Kidney (tissue), 14 donors: ENCODE results near the gene TSSK3. TPM values are rescaled to one million over a fixed set of nuclear protein-coding genes. Genes with fewer than 3 reads are reported as not detected.

ENCODE experiments used
- DNase-seq, 5 donors: peaks; one replicate each; pipeline ENCODE4 v3.0.0-alpha.2; 2013 to 2020
- FAIRE-seq: peaks from 2 replicates; lab custom pipeline; 2012; peaks lifted over from hg19 to GRCh38; lab: Jason Lieb, UNC
- H3K27ac ChIP-seq, 2 donors: one replicate each; pipeline ENCODE4 v1.7.0; 2013; ENCODE audit warnings: low read depth in 2 of 2, low read length in 2 of 2, inconsistent platforms in 1 of 2
- H3K27me3 ChIP-seq: one replicate; pipeline ENCODE4 v1.7.1; 2013; ENCODE audit warnings: low read length, inconsistent platforms; ENCODE audit not compliant: control insufficient read depth, insufficient read depth
- H3K36me3 ChIP-seq, 3 donors: one replicate each; pipeline versions ENCODE4 v1.7.0 to v1.7.1; 2013; ENCODE audit warnings: low read length in 3 of 3, control low read depth in 1 of 3, inconsistent platforms in 1 of 3; ENCODE audit not compliant: insufficient read depth in 3 of 3, control insufficient read depth in 2 of 3
- H3K4me1 ChIP-seq, 3 donors: one replicate each; pipeline versions ENCODE4 v1.7.0 to v1.7.1; 2013; ENCODE audit warnings: low read length in 3 of 3, inconsistent platforms in 1 of 3, low read depth in 1 of 3; ENCODE audit not compliant: control insufficient read depth in 2 of 3, insufficient read depth in 2 of 3
- H3K4me3 ChIP-seq, 3 donors: one replicate each; pipeline versions ENCODE4 v1.7.0 to v1.8.1; 2013; ENCODE audit warnings: low read length in 3 of 3, control low read depth in 1 of 3, inconsistent platforms in 1 of 3
- H3K9ac ChIP-seq, 3 donors: one replicate each; pipeline versions ENCODE4 v1.7.0 to v1.7.1; 2013; ENCODE audit warnings: low read length in 3 of 3, control low read depth in 1 of 3, inconsistent platforms in 1 of 3
- H3K9me3 ChIP-seq, 3 donors: one replicate each; pipeline versions ENCODE4 v1.7.0 to v1.7.1; 2013; ENCODE audit warnings: low read length in 3 of 3, control low read depth in 1 of 3, inconsistent platforms in 1 of 3; ENCODE audit not compliant: control insufficient read depth in 2 of 3, insufficient read depth in 1 of 3
- intact Hi-C: fragments of 100-400 bp; cut with DNase I; formaldehyde crosslinking; loops from one replicate; pipeline ENCODE4 v1.11.1; 2022
- polyA plus RNA-seq: library from polyadenylated mRNA; stranded (reverse); fragments of 350-450 nt; fragmentation: Illumina TruSeq; extraction: RNeasy Lipid Tissue Mini Kit (QIAGEN cat#74804); gene quantifications from one replicate; pipeline ENCODE4 v1.2.3, GENCODE V29; 2014; ENCODE audit warnings: low read depth, low replicate concordance; ENCODE audit not compliant: insufficient read depth
- total RNA-seq: library from RNA; stranded (reverse); fragmentation: NEBNext Ultra II Directional; extraction: Animal tissue kit (Norgen Biotek cat#: 25700); gene quantifications from one replicate; pipeline ENCODE4 v1.2.1, GENCODE V29; 2021
- TF ChIP-seq, protein P1 (sequence below): IDR thresholded peaks from 3 replicates; pipeline ENCODE4 v1.5.1; 2012; ENCODE audit warnings: mild to moderate bottlenecking, moderate library complexity, borderline replicate concordance; ENCODE audit not compliant: insufficient read depth; ENCODE audit errors: extremely low read depth
- donor health status: control.
- donor health status: control.
- donor health status: control.
- donor health status: control.
- donor health status: control.
- donor health status: DM: yes; HTN: yes; CAD: no.
- donor health status: Normal renal cell carcinoma (clear cell type).

The TSSK3 gene
- total and polyA plus RNA-seq, 2 donors from 2014 or later: 4.3 TPM; not detected in 1

DNA sequence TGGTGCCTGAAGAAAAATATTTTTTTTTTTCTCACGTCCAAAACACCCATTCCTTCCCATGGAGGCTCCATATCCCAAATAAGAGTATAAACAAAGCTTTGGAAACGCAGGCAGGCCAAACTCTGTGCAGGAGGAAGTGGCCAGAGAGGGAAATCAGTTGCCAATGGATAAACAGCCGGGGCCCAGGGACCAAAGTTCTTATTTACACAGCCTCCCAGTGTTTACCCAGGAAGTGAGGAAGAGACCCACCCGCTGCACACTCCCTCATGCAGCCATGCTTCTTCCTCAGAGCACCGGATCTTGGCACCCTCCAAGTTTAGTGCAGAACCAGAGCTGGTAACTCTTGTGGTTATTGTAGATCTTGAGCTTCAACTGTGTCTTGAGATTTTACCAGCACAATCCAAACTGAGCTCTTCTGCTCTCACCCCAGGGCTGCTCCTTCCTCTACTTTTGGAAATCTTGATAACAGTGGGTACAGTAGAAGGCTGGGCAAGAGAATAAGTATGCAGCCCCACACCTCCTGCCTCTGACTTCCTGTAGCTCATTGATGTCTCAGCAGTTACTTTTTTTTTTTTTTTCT lies 40.5 kb upstream of the TSSK3 start:
- intact Hi-C loops: no loop called here
- DNase-seq (no peak), FAIRE-seq (no peak)
- H3K4me1 ChIP-seq: peaks cover 0 to 2% (median 0%) of the 10 kb centered on the region in 3 donors
- no peak overlapping the region for H3K9ac ChIP-seq
- no peak overlapping the region for H3K27ac ChIP-seq
- H3K27me3 ChIP-seq: no peaks in the 10 kb centered on the region
- peaks cover 0 to 22% (median 17%) of the 10 kb centered on the region in 3 donors for H3K36me3 ChIP-seq
- TF ChIP-seq, protein P1, sequence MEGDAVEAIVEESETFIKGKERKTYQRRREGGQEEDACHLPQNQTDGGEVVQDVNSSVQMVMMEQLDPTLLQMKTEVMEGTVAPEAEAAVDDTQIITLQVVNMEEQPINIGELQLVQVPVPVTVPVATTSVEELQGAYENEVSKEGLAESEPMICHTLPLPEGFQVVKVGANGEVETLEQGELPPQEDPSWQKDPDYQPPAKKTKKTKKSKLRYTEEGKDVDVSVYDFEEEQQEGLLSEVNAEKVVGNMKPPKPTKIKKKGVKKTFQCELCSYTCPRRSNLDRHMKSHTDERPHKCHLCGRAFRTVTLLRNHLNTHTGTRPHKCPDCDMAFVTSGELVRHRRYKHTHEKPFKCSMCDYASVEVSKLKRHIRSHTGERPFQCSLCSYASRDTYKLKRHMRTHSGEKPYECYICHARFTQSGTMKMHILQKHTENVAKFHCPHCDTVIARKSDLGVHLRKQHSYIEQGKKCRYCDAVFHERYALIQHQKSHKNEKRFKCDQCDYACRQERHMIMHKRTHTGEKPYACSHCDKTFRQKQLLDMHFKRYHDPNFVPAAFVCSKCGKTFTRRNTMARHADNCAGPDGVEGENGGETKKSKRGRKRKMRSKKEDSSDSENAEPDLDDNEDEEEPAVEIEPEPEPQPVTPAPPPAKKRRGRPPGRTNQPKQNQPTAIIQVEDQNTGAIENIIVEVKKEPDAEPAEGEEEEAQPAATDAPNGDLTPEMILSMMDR: no peak
- no peak overlapping the region for H3K4me3 ChIP-seq
- no peaks in the 10 kb centered on the region for H3K9me3 ChIP-seq

DNA sequence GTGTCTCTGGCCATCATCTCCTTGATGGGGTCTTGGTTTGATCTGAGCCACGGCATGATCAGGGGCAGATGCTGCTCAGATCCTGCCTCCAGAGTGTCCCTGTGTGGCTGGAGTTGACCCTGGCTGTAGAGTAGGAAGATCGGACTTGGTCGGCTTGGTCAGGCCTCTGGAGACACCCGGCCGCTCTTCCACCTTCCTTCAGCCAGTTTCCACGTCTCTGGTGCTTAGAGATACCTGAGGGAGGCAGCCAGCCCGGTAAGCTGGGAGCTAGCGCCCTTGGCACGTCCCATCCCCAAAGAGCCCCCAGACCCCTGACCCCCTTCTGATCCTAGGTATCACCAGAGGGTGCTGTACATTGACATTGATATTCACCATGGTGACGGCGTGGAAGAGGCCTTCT lies 35.1 kb upstream of the TSSK3 start:
- FAIRE-seq (no peak), DNase-seq (peak in 2 of 5 donors; percentile 25 to 45)
- Histone ChIP-seq H3K27me3 (no peaks in the 10 kb centered on the region), H3K9me3 (no peaks in the 10 kb centered on the region), H3K4me1 (no peaks in the 10 kb centered on the region), H3K36me3 (peaks cover 7 to 49% (median 33%) of the 10 kb centered on the region in 3 donors), H3K27ac (no peak overlapping the region), H3K9ac (no peak overlapping the region), H3K4me3 (no peak overlapping the region)
- intact Hi-C loops: no loop called here
- TF ChIP-seq, protein P1: no peak

DNA sequence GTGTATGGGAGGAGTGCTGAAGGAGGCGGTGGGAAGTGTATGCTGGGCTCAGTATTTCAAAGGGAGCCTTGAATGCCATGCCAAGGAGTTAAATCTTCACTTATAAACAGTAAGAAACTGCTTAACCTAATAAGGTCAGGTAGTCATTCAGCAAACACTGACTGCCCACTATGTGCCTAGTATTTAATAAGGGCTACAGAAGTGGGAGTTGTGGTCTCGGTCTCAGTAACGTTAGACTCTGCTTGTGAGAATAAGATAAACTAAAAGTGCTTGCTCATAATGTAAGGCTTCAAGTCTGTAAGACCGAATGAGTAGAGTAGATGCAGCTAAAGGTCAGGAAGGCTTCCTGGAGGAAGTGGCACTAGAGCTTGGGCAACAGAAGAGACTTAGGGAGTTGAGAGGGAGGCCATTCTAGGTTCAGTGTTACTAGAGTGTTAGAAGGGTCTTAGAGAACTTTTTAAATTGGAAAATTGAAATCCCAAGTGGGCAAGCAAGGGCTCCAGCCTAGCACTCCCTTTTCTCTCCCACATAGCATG lies 32.3 kb upstream of the TSSK3 start:
- TF ChIP-seq, protein P1: no peak
- peaks cover 7 to 48% (median 27%) of the 10 kb centered on the region in 3 donors for H3K36me3 ChIP-seq

More for the DNA sequence above, 32.3 kb upstream of the TSSK3 start:
- H3K9ac ChIP-seq: no peak overlapping the region
- no peak overlapping the region for H3K4me3 ChIP-seq
- no peaks in the 10 kb centered on the region for H3K9me3 ChIP-seq
- intact Hi-C loops: no loop called here
- no peak overlapping the region for H3K27ac ChIP-seq
- no peaks in the 10 kb centered on the region for H3K27me3 ChIP-seq
- peaks cover 0 to 7% (median 0%) of the 10 kb centered on the region in 3 donors for H3K4me1 ChIP-seq
- no peak for DNase-seq
- no peak for FAIRE-seq
